Activated CD4-positive, alpha-beta T cell treated with anti-CD3 and anti-CD28 coated beads, Interleukin-2, Interleukin-6, amounts not matched to agents 100 ng/mL and 50 ng/mL, durations not matched to agents 16 hours and 8 hours (primary cell): Measurements from ENCODE around the gene LPXN.
"Not testable (repeated sequence)": the region's sequence is repeated elsewhere in the genome, so short reads cannot be mapped to it uniquely, and the experiment has no call there.

Experiments
- DNase-seq: peaks from one replicate; pipeline ENCODE4 v3.0.0-alpha.2; 2020

The LPXN gene

DNA sequence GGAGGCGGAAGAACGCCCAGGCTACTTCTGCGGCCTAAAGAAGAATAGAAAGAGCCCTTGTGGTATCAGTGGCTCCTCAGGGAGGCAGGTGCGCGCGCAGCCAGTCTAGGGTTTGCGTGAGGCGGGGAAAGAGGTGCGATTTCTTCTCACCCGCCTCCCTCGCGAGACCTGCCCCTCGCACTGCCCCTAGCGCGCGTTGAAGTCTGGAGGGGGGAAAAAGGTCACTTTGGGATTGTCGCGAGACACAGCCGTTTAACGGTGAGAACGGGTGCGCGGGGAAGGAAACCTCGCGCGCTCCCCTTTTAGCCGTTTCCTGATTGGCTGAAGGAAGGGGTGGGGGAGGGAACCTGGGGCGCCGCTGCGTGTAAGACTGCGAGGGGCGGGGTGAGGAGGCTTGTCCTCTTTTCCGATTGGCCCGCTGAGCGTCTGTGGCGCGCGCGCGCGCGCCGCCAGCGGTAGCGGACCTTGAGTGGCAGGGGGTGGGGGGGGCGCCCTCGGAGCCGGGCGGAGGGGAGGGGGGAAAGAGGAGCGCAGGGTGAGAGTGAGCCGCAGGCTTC is 3.1 kb upstream of the LPXN start, which contains the start of gene ZFP91:
Gene ZFP91, plus strand, starts transcription at position 429 of the 557 bp plus-strand sequence. CDS start 219 bp downstream, outside the sequence.
- DNase-seq = peak; percentile 97

DNA sequence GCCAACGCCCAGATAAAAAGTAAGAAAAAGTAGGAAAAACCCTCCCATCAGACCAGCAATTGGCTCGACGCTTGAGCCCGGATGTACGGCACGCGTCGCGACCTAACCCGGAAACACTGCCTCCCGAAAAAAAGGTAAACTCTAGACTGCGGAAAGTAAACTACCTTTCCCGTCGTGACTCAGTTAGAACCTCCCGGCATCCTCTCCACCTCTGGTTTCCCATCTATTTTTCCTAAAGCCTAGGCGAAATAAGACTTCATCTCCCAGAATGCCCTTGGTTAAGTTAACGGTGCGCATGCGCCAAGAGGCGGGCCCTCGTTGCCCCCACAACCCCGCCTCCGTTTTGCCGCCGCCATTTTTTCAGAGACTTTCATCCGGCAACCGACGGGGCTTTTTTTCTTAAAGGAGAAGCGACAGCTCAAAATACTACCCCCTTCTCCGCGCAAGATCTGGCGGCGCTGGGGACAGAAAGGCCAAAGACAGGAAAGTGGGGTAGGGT is 2.5 kb upstream of the LPXN start:
- peak; percentile 95 for DNase-seq

DNA sequence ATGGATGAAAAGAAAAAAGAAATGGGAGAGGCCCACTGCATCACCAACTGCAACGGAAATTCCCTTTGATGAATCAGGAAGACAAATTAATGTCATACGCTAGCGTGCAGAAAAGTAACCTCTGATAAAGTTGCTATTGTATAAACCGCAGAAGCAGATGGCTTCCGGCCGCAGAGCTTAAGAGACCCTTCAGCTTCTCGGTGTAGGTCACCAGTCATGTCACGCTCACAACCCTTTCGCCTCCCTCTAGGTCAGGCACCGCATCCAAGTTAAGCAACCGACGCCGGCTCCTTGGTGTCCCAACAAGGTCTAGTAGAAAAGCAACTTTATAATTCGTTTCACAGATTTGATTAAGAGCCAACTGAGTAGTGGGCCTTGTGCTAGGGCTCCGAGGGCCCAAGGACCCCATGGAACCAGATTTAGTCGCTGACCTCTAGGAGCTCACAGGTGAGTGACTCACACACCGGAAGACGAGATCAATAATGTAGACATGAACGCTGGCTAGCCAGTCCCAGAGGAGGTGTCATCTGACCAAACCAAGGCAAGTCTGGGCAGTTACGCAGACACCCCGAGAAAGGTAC is 2.0 kb upstream of the LPXN start:
- peak; percentile 85 for DNase-seq

DNA sequence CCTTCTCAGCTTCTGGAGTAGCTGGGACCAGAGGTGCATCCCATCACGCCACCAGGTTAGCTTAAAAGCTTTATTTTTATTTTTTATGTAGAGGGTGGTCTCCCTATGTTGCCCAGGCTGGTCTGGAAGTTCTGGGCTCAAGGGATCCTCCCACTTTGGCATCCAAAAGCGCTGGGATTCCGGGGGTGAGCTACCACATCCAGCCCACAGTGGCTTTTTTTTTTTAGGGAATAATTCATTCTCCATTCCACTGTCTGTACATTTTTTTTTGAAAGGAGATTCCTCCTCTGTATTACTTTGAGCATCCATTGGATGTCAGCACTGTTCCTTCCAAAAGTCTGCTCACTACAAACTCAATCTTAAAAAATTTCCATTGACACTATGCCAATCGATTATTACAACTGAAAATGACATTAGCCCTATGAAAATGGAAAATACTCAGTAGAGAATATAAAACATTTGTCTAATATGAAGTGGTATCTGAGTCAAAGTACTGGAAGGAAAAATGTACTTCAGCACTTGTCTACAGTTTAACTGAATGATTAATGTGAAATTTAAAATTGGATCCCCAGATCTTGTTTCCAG is 1.3 kb upstream of the LPXN start:
- peak; percentile 31 for DNase-seq

DNA sequence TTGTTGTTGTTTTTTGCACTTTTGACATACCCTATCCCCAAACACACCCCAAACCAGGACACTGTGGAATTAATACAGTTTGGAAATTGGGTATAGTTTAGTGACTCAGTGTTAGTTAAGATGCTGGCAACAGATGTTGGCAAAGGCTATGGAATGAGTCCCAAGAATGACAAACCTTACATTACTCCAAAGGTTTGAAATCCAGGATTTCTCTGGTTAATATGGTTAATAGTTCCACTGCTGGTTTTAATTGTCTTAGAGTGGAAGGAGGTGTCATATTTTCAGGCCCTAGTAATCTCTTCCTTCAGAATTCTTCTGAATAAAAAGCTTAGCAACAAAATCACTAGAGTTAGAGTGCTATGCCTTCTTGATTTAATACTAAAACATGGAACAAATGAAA is 775 bp downstream of the LPXN start:
- DNase-seq = no peak

DNA sequence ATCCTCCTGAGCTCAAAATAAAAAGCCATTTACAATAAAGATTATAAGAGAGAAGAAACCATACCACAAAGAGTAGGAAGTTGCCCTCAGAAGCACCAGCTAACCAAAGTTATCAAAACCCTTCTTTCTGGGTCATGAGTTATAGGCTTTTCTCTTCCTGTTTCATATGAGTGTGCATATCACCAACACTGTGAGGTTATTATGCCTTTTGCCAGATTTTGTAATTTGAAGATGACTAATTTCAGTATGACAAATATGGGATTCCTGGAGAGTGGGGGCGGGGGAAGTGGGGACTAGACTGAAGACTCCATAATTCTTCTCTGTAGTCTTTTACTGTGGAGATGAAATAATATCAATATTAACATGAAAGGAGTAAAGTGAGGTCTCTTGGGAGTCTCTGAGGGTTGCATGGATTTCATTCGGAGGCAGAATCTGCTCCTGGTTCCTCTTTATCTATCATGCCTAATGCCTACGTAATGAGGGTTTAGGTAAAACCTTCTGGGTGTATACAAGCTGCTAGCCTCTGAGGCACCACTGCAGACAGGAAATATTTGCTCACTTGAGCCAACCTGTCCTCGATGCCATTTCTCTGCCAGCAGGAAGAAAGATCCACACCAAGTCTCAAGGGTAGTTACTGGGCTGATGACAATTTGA is 2.1 kb downstream of the LPXN start:
- DNase-seq = peak; percentile 85

DNA sequence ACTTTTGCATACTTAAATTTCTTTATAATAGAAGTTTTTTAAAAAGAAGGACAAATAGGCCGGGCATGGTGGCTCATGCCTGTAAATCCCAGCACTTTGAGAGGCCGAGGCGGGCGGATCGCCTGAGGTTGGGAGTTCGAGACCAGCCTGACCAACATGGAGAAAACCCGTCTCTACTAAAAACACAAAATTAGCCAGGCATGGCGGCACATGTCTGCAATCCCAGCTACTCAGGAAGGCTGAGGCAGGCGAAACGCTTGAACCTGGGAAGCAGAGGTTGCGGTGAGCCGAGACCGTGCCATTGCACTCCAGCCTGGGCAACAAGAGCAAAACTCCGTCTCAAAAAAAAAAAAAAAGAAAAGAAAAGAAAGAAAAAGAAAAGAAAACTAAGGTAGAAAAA is 2.8 kb downstream of the LPXN start:
- DNase-seq = not testable (repeated sequence)

DNA sequence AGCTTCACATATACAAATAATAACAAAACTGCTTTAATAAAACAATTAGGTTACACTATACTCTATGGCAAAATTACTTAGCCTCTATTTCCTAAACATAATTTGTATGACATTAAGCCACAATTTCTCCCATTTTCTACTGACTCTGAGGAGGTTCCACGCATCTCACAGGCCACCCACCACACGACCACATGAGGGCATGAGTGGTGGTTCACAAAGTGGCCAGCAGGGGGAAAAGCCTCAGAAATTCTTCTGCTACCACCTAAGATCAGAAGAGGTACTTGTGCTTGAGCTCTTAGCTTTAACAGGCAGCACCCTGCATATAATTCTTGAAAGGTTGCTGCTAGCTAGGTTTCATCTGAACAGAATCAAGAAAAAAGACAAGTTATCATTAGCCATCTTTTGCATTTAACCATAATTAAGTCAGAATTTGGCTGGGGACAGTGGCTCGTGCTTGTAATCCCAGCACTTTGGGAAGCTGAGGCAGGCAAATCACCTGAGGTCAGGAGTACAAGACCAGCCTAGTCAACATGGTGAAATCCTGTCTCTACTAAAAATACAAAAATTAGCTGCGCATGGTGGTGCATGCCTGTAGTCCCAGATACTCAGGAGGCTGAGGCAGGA is 7.7 kb downstream of the LPXN start:
- DNase-seq = peak; percentile 76

DNA sequence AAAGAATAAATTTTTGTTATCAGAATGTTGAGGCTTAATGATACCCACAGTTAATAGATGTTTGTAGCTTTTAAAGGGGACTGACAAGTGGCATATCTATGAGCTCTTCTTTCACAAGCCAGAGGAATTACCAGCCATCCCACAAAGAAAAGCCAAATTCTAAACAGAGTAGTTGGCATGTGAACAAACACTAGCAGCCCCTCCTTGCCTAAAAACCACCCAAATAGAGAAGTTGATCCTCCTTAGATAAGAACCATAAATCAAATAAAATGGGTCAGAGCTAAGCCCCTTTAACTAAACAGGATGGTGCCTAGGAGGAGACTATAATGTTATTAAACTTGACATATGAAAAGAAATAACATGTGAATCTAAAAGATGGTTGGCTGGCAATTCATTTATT is 11.4 kb downstream of the LPXN start:
- no peak for DNase-seq

DNA sequence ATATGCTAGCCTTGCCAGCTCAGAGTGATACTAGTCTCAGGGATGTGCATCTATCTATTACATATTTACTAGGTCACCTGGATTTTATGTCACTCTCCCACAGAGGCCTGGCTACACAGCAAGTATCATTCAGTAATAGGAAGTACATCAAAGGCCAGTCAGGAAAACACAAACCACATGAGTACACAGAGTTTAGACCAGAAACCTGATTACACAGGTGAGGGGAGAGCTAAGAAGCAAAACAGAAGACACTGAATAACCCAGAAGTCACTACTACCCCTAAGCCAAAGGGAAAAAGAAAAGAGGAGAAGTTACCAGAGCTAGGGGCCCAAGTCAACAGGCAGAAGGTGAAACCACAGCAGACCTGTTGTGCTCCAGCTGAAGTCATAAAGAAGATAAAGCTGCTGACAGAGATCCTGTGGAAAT is 13.3 kb downstream of the LPXN start:
- DNase-seq = no peak

DNA sequence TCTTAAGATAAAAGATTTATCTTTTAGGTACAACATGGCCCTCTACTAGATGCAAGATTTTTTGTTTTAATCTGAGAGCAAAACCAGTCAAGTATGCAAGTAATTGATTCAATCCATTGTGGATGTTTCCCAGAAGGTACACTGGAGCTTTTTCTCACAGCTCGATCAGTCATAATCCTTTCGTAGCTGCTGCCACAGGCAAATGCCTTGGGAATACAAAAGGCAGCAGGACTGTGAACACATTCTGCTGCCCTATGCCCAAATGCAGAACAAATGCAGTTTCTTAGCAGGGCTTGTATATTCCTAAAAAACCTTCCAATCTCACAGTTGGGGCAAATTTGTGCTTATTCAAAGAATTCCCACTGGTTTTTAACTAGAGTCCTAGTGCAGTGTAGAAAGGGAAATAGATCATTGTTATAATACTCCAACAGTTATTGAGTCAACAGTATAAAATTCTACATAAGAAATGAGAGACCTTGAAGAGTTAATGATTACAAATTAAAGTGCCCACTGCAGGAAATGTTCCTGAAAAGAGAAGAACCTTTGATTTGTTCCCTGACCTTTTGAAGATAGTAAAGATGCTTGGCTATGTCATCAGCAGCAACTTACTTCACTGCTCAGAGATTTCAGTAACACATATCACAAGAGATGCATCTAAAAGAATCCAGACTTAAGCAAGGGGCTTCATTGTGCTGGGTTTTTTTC is 14.1 kb downstream of the LPXN start:
- DNase-seq = no peak

DNA sequence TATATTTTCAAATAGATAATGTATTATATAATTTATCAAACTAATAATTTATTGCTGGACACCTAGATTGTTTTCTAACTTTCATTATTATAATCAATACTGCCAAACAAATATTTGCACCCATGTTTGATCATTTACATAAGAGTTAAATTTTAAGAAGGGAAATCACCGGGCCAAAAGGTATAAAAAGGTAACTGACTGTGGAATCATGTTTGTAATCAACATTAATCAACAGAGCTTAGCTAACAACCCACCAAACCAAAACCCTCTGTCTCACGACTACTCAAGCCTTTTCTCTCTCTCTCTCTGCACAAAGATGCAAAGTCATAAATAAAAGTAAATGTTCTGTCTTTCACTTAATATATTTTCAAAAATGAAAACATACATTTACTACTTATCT is 14.8 kb downstream of the LPXN start:
- no peak for DNase-seq

DNA sequence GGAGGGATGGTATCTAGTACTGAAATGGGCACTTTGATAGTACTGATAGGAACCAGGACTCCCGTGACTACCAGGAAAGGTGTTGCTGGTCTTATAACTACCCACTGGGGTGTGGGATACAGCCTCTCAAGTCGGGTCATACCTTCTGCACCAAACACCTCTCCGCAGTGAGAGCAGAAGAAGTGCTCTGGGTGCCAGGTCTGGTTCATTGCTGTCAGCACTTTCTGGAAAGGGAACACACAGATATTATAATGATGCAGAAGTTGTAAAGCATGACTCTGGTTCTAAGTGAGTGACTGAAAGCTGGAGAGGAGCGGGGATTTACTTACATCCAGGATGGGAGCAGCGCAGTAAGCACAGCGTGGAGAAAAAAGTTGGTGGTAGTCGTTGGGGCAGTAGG is 26.0 kb downstream of the LPXN start:
- DNase-seq = no peak

DNA sequence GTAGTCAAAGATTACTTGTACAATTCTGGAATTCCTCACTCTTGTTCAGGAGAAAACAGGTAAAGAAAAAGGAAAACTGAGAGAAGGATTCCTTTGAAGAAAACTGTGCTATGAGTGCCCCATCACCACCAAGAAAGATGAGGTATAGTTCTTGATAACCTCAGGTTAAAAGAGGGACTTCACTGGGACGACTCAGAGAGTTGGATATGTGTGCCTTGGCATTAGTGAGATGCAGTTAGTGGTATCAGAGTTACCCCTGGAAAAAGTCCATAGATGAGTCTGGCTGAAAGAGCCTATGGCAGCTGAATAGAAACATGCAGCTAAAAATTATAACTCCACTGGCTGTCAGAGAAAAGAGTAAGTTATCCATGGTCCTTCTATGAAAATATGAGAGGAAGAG is 28.8 kb downstream of the LPXN start:
- DNase-seq = no peak

DNA sequence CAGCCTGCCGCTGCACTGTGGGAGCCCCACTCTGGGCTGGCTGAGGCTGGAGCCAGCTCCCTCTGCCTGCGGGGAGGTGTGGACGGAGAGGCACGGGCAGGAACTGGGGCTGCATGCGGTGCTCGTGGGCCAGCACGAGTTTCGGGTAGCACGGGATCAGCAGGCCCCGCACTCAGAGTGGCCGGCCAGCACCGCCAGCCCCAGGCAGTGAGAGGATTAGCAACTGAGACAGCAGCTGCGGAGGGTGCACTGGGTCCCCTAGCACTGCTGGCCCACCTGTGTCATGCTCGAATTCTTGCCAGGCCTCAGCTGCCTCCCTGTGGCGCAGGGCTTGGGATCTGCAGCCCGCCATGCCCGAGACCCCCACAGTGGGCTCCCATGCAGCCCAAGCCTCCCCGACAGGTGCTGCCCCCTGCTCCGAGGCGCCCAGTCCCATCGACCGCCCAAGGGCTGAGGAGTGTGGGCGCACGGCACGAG is 43.8 kb downstream of the LPXN start:
- DNase-seq = no peak

DNA sequence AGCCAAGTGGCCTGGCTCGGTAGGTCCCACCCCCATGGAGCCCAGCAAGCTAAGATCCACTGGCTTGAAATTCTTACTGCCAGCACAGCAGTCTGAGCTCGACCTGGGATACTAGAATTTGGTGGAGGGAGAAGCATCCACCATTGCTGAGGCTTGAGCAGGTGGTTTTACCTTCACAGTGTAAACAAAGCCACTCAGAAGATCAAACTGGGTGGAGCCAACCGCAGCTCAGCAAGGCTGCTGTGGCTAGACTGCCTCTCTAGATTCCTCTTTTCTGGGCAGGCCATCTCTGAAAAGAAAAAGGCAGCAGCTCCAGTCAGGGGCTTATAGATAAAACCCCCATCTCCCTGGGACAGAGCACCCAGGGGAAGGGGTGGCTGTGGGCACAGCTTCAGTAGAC is 45.4 kb downstream of the LPXN start:
- no peak for DNase-seq

DNA sequence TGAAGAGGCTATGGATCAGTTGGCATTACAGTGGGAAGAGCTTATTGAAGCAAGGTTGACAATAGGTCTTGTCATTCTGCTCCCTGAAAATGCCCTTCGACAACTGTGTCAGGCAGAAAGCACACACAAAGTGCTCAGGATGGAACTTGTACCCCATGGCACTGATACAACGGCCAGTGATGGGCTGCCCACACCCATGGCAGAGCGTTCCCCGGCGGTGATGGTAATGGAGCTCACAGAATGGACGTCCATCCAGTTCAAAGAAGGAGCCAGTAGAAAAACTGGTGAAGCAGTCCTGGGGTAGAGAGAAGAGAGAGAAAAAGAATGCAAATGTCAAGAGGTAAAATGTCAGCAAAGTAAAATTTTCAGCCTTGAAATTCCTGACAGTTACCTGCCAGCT is 48.2 kb downstream of the LPXN start:
- DNase-seq = no peak

DNA sequence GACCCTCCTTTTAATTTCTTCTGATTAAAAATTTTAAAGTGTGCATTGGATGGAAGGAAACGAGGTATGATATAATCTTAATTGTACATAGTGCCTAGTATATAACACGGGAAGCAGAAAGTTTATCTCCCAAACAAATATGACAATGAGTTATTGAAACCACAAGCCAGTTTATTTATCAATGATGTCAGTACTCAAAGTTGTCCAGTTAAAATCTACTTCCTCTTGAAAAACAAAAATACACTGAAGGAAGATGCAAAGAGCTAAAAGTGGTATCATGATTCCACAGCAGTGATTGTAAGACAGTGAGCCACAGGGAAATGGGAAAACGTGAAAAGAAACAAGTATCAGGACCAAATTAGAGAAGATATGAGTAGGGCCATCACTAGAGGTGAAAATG is 48.9 kb downstream of the LPXN start:
- DNase-seq = no peak

DNA sequence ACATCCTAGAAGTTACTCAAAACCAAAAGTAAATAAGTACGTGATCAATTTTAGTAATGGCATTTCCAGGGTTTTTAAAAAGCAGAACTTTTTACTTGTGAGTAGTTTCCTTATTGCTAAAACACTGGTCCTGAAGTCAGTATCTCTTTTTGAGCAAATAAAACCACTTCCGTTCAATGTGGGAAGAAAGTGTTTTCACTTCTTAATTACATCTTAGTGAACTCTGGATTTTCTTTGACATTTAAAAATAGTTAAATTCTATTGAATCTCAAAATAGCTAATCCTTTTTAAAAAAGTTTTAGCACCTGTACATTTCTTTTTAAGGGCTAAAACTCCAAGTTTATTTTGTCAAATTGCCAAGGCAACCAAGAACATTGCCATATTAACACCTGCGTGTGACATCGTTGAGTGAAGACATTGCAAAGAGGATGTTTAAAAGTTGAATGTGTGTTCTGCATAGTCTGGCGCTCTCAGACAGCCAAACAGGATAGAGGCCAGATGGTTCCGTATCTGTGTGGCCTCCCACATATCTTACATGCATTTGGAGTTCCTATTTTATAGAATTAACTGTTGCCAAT is 50.5 kb downstream of the LPXN start:
- peak; percentile 74 for DNase-seq

DNA sequence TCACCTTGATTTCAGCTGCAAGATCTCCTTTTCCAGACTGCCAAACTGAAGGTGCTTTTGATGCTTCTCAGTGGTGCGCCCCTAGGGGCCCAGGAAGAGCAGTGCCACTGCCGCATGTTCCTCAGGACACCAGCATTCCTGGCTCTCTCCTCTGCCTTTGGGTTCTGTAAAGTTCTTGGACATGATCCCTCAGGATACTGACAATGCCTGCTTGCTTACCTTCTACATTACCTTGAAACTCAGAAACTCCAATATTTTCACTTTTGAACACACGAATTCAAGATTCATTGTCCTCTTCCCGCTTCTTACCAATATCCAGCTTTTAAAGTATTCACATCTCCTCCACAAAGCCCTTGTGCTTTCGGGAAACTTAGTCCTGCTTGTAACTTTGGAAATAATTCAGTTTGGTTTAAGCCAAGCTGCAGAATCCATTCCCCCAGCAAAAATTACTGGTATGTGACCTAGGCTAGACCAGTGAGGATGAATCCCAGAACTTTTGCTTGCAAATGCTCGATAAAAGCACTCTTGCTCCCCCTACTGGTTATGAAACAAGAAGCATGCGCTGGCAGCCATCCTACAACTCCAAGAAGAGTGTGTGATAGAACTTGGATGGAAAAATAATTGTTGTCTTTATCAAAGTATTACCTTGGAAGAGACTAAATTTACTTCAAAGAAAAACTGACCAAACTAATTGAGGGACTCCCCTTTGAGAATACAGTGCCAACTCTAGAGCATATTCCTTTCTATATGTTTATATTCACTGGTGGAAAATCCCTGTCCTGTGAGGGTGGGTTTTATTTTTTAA is 51.2 kb downstream of the LPXN start:
- peak; percentile 68 for DNase-seq

DNA sequence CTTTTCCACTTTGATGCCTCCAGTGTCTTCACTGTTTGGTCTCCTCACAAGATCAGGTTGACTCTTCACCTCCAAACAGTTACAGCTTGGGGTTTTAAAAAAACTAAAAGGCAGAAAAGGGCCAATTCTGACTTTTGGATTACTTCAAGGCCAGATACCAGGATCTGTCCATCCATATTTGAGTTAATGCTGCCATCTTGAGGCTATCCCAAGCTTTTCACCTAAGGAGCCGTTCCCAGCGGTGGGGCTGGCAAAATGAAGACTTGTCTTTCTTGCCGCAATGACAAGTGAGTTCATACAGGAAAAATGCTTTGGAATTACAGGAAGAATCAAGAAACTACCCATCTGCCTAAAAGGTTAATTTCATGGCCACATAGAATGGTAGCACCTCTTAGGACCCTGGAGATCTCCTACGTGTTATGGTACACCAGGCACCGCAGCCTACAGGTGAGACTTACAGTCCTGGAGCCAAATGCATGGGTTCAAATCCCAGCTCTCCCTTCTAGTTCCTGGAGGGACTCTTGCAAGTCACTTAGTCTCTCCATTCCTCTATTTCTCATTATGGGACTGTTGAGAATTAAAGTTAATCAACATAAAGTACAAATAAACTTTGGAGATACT is 61.8 kb downstream of the LPXN start:
- DNase-seq = peak; percentile 13
